ENCODE data around the gene CCRL2. TPM values are rescaled to one million over a fixed set of nuclear protein-coding genes. Genes with fewer than 3 reads are reported as not detected.

The CCRL2 gene
- total and polyA plus RNA-seq, 9 of the 15 experiments (the other 6 are each of a cell fraction or from before 2014, with no cell fraction given): 3.4 to 5.7 (median 4.0) TPM

DNA sequence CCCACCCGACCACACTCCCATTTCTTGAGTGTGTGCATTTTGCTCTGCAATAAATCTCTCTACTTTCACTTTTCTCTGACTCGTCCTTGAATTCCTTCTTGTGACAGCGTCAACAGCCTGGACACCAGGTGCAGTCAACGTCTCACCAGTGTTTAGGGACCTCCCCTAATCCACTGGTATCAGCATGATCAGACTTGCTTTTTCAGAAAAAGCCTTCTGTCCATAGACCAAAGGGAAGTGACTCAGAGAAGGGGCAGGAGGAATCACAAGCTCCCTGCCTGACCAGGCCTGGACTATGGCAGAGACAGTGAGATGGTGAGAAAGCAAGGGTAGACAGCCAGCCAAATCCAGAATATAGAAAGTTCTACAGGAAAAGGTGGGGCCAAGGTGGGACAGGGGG lies 20.9 kb upstream of the CCRL2 start (continued):
- TF ChIP-seq PPARD (CRISPR knock-in tag; IDR thresholded peaks at IDR 0.05) (no peak), USF2 (CRISPR knock-in tag; IDR thresholded peaks at IDR 0.05) (no peak), YBX1 (IDR thresholded peaks at IDR 0.05) (no peak), BRF1 (IDR thresholded peaks at IDR 0.05; ENCODE audit: borderline replicate concordance, extremely low read depth, insufficient read length) (no peak), KDM2B (CRISPR knock-in tag; IDR thresholded peaks at IDR 0.05) (no peak), FOXJ3 (CRISPR knock-in tag; IDR thresholded peaks at IDR 0.05) (no peak), CTCFL (IDR thresholded peaks at IDR 0.05; ENCODE audit: borderline replicate concordance, insufficient read depth, low read depth, low read length, poor library complexity, severe bottlenecking) (no peak), CREM (IDR thresholded peaks at IDR 0.05; ENCODE audit: low read depth) (peak; percentile 57), MTA1 (IDR thresholded peaks at IDR 0.05; ENCODE audit: borderline replicate concordance) (peak; percentile 45; the same call in 1 of the 2 replicates), KAT8 (IDR thresholded peaks at IDR 0.05; ENCODE audit: low read depth) (no peak), NELFE (IDR thresholded peaks at IDR 0.05; ENCODE audit: insufficient read depth, insufficient read length) (no peak), HES1 (IDR thresholded peaks at IDR 0.05; ENCODE audit: low read depth) (no peak), CREB3L1 (IDR thresholded peaks at IDR 0.05; ENCODE audit: borderline replicate concordance, low read depth) (no peak), HEY1 (CRISPR knock-in tag; IDR thresholded peaks at IDR 0.05; ENCODE audit: borderline replicate concordance) (no peak), TBP (optimal IDR thresholded peaks at IDR 0.05; ENCODE audit: low read depth, low read length) (no peak), NR3C1 (CRISPR knock-in tag; IDR thresholded peaks at IDR 0.05) (no peak), FOXK2 (conservative IDR thresholded peaks at IDR 0.05 in 1 of 2, IDR thresholded peaks at IDR 0.05 in 1 of 2; ENCODE audit: low read depth in 2 of 2) (peak; percentile 50 to 64; a peak in 1 of 4 replicates), EWSR1 (IDR thresholded peaks at IDR 0.05; ENCODE audit: borderline replicate concordance, low read depth, partially characterized antibody) (no peak)
- TF ChIP-seq, protein P1, sequence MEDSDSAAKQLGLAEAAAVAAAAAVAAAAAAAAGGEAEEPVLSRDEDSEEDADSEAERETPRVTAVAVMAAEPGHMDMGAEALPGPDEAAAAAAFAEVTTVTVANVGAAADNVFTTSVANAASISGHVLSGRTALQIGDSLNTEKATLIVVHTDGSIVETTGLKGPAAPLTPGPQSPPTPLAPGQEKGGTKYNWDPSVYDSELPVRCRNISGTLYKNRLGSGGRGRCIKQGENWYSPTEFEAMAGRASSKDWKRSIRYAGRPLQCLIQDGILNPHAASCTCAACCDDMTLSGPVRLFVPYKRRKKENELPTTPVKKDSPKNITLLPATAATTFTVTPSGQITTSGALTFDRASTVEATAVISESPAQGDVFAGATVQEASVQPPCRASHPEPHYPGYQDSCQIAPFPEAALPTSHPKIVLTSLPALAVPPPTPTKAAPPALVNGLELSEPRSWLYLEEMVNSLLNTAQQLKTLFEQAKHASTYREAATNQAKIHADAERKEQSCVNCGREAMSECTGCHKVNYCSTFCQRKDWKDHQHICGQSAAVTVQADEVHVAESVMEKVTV (CRISPR knock-in tag; IDR thresholded peaks at IDR 0.05): no peak
- TF ChIP-seq, protein P2, sequence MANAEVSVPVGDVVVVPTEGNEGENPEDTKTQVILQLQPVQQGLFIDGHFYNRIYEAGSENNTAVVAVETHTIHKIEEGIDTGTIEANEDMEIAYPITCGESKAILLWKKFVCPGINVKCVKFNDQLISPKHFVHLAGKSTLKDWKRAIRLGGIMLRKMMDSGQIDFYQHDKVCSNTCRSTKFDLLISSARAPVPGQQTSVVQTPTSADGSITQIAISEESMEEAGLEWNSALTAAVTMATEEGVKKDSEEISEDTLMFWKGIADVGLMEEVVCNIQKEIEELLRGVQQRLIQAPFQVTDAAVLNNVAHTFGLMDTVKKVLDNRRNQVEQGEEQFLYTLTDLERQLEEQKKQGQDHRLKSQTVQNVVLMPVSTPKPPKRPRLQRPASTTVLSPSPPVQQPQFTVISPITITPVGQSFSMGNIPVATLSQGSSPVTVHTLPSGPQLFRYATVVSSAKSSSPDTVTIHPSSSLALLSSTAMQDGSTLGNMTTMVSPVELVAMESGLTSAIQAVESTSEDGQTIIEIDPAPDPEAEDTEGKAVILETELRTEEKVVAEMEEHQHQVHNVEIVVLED (CRISPR knock-in tag; IDR thresholded peaks at IDR 0.05): no peak
